Natural killer cell (primary cell): ENCODE results near the gene TRAPPC3L. TPM values are rescaled to one million over a fixed set of nuclear protein-coding genes. Genes with fewer than 3 reads are reported as not detected.

ENCODE experiments used
- ATAC-seq, 3 donors: fragments of 150-1000 bp in 2 of 3; fragments of 200-7000 bp in 1 of 3; cut with Tn5 transposase; 1 replicate in 1 of 3; 2 replicates in 2 of 3; pipeline ENCODE4 v1.10.0; 2021; ENCODE audit warnings: mild to moderate bottlenecking in 2 of 3, moderate library complexity in 2 of 3
- DNase-seq, 2 donors: peaks; one replicate each; pipeline versions ENCODE4 v3.0.0 to v3.0.0-alpha.2; 2013 to 2021; ENCODE audit warnings: mixed read lengths in 1 of 2
- H3K27ac ChIP-seq: one replicate; pipeline ENCODE4 v1.5.1; 2013; ENCODE audit warnings: mild to moderate bottlenecking, low read length
- H3K27me3 ChIP-seq: one replicate; pipeline ENCODE4 v1.6.1; 2013; ENCODE audit warnings: low read length; ENCODE audit not compliant: control insufficient read depth, insufficient read depth
- H3K36me3 ChIP-seq: one replicate; pipeline ENCODE4 v1.6.1; 2013; ENCODE audit warnings: low read length; ENCODE audit not compliant: control insufficient read depth, insufficient read depth
- H3K4me1 ChIP-seq: one replicate; pipeline ENCODE4 v1.6.1; 2013; ENCODE audit warnings: low read length; ENCODE audit not compliant: control insufficient read depth, insufficient read depth
- H3K4me3 ChIP-seq: one replicate; pipeline ENCODE4 v1.5.1; 2013; ENCODE audit warnings: low read length
- H3K9me3 ChIP-seq: one replicate; pipeline ENCODE4 v1.6.1; 2013; ENCODE audit warnings: low read length; ENCODE audit not compliant: control insufficient read depth, insufficient read depth
- H3K27ac Mint-ChIP-seq, 2 donors: one replicate each; pipeline ENCODE4 v1.8.0; 2022; ENCODE audit warnings: mild to moderate bottlenecking in 2 of 2, mixed read lengths in 2 of 2, moderate library complexity in 1 of 2
- H3K27me3 Mint-ChIP-seq, 2 donors: one replicate each; pipeline ENCODE4 v1.8.0; 2022; ENCODE audit warnings: low read depth in 2 of 2, mixed read lengths in 2 of 2
- H3K36me3 Mint-ChIP-seq: one replicate; pipeline ENCODE4 v1.8.0; 2022; ENCODE audit warnings: mixed read lengths
- H3K4me1 Mint-ChIP-seq, 2 donors: one replicate each; pipeline ENCODE4 v1.8.0; 2022; ENCODE audit warnings: mixed read lengths in 2 of 2
- H3K4me3 Mint-ChIP-seq: one replicate; pipeline ENCODE4 v1.8.0; 2022; ENCODE audit warnings: mild to moderate bottlenecking, moderate library complexity, mixed read lengths
- H3K9me3 Mint-ChIP-seq, 2 donors: one replicate each; pipeline ENCODE4 v1.8.0; 2022; ENCODE audit warnings: mixed read lengths in 2 of 2
- WGBS: methylation state at CpG from one replicate; pipeline ENCODE4 v1.1.7; 2013; ENCODE audit warnings: missing lambda C conversion rate; ENCODE audit not compliant: insufficient coverage; 5-methylcytosine and 5-hydroxymethylcytosine counted together
- intact Hi-C: fragments of 100-400 bp; cut with micrococcal nuclease; formaldehyde crosslinking; loops from one replicate; pipeline ENCODE4 v1.14.2; 2022
- total RNA-seq, 4 donors: library from RNA; stranded (reverse); fragments of 120-200 nt in 1 of 4; gene quantifications; one replicate each; pipeline versions ENCODE4 v1.2.3 to v1.2.4, GENCODE V29; 2013 to 2022
- TF ChIP-seq, protein P1 (sequence below): fragments of 200-600 bp; IDR thresholded peaks from one replicate; pipeline ENCODE4 v1.8.0; 2022; ENCODE audit warnings: antibody characterized with exemption

TRAPPC3L gene
- total RNA-seq, 3 donors from 2014 or later (not counting 1 experiment from before 2014, with no cell fraction given): 0.66 TPM; not detected in 2

GRCh38 chr6:116560130-116560529 is 14.6 kb upstream of the TRAPPC3L start:
- Mint-ChIP-seq H3K27me3 (peaks cover 24 to 25% of the 10 kb centered on the region in 2 donors), H3K4me1 (no peaks in the 10 kb centered on the region), H3K27ac (no peak overlapping the region), H3K4me3 (no peak overlapping the region), H3K9me3 (no peaks in the 10 kb centered on the region), H3K36me3 (no peaks in the 10 kb centered on the region)
- WGBS: no CpG with 5 or more reads among the region's 2 CpGs
- no peak overlapping the region for H3K27ac ChIP-seq
- intact Hi-C loops: loop anchor here (2.0 to 5.0 kb wide), 2 partner anchors 273 to 343 kb away; no protein-coding TSS in a partner anchor
- H3K4me1 ChIP-seq: peaks cover 5% of the 10 kb centered on the region
- no peak for DNase-seq
- no peaks in the 10 kb centered on the region for H3K9me3 ChIP-seq
- no peak for ATAC-seq
- no peak overlapping the region for H3K4me3 ChIP-seq
- no peaks in the 10 kb centered on the region for H3K36me3 ChIP-seq
- peaks cover 8% of the 10 kb centered on the region for H3K27me3 ChIP-seq
- TF ChIP-seq, protein P1, sequence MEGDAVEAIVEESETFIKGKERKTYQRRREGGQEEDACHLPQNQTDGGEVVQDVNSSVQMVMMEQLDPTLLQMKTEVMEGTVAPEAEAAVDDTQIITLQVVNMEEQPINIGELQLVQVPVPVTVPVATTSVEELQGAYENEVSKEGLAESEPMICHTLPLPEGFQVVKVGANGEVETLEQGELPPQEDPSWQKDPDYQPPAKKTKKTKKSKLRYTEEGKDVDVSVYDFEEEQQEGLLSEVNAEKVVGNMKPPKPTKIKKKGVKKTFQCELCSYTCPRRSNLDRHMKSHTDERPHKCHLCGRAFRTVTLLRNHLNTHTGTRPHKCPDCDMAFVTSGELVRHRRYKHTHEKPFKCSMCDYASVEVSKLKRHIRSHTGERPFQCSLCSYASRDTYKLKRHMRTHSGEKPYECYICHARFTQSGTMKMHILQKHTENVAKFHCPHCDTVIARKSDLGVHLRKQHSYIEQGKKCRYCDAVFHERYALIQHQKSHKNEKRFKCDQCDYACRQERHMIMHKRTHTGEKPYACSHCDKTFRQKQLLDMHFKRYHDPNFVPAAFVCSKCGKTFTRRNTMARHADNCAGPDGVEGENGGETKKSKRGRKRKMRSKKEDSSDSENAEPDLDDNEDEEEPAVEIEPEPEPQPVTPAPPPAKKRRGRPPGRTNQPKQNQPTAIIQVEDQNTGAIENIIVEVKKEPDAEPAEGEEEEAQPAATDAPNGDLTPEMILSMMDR: no peak

- DNase-seq: no peak
- no peak overlapping the region for H3K27ac Mint-ChIP-seq
- no peaks in the 10 kb centered on the region for H3K36me3 Mint-ChIP-seq
- Histone ChIP-seq H3K27ac (no peak overlapping the region), H3K36me3 (no peaks in the 10 kb centered on the region), H3K4me1 (no peaks in the 10 kb centered on the region), H3K27me3 (peaks cover 2% of the 10 kb centered on the region), H3K9me3 (no peaks in the 10 kb centered on the region), H3K4me3 (no peak overlapping the region)
- no peak overlapping the region for H3K4me3 Mint-ChIP-seq
- H3K9me3 Mint-ChIP-seq: no peaks in the 10 kb centered on the region
- intact Hi-C loops: no loop called here
- H3K4me1 Mint-ChIP-seq: no peaks in the 10 kb centered on the region
- peaks cover 19 to 23% of the 10 kb centered on the region in 2 donors for H3K27me3 Mint-ChIP-seq
- TF ChIP-seq, protein P1: no peak
- WGBS: 96% methylated on average over 5 of the region's 5 CpGs
- no peak for ATAC-seq
Observed at GRCh38 chr6:116557893-116558292, 12.4 kb upstream of the TRAPPC3L start.

- peaks cover 13 to 19% of the 10 kb centered on the region in 2 donors for H3K27me3 Mint-ChIP-seq
Observed at GRCh38 chr6:116556814-116557415, 11.4 kb upstream of the TRAPPC3L start.

More at GRCh38 chr6:116556814-116557415, 11.4 kb upstream of the TRAPPC3L start:
- Mint-ChIP-seq H3K4me1 (no peaks in the 10 kb centered on the region), H3K36me3 (no peaks in the 10 kb centered on the region), H3K9me3 (no peaks in the 10 kb centered on the region), H3K27ac (no peak overlapping the region), H3K4me3 (no peak overlapping the region)
- 90% methylated on average over 3 of the region's 5 CpGs for WGBS
- ATAC-seq (no peak), DNase-seq (no peak)
- Histone ChIP-seq H3K4me1 (no peaks in the 10 kb centered on the region), H3K36me3 (no peaks in the 10 kb centered on the region), H3K27me3 (no peaks in the 10 kb centered on the region), H3K4me3 (no peak overlapping the region), H3K27ac (no peak overlapping the region), H3K9me3 (no peaks in the 10 kb centered on the region)
- intact Hi-C loops: no loop called here
- TF ChIP-seq, protein P1: no peak
